ENCODE measurements around the gene YTHDF2. TPM values are rescaled to one million over a fixed set of nuclear protein-coding genes. Genes with fewer than 3 reads are reported as not detected.
"Not testable (repeated sequence)": the region's sequence is repeated elsewhere in the genome, so short reads cannot be mapped to it uniquely, and the experiment has no call there.

The YTHDF2 gene
- total RNA-seq = 10 to 100 TPM; 72.2 to 82.1 TPM

- H3K27ac Mint-ChIP-seq = peak within 1 kb of the TSS; percentile 92
- intact Hi-C loops (cut with micrococcal nuclease) = no loop called here
- no peaks in the 10 kb centered on the region for H3K9me3 Mint-ChIP-seq
- DNase-seq = peak; percentile 99
- ChIA-PET POLR2A (interaction anchor here (0.5 to 4.4 kb wide), 25 partner anchors 8 to 488 kb away, joined by 3 to 33 read pairs (median 4); partner anchors contain the start of genes GMEB1, RNU11 and TAF12), CTCF (interaction anchor here (0.6 to 4.0 kb wide), 28 partner anchors 9 to 407 kb away, joined by 3 to 26 read pairs (median 4); partner anchors contain the start of genes GMEB1, RNU11 and TAF12)
- H3K4me1 Mint-ChIP-seq (ENCODE audit: low read depth) = peaks cover 35% of the 10 kb centered on the region
- TF ChIP-seq CTCF (IDR thresholded peaks at IDR 0.05) = peak; percentile 97
- no peaks in the 10 kb centered on the region for H3K27me3 Mint-ChIP-seq
- H3K36me3 Mint-ChIP-seq (ENCODE audit: low read depth) = peaks cover 34% of the 10 kb centered on the region
- H3K4me3 Mint-ChIP-seq = peak within 1 kb of the TSS; percentile 98
- ATAC-seq = peak; percentile 91
Observed at GRCh38 chr1:28736450-28737306, at the start of gene YTHDF2. Gene YTHDF2 (plus strand): TSS chr1:28736940. CDS start chr1:28737121, 181 bp downstream.

GRCh38 chr1:28691627-28692026 is 45.1 kb upstream of the YTHDF2 start:
- intact Hi-C loops (cut with micrococcal nuclease); ATAC-seq; H3K4me1 Mint-ChIP-seq (ENCODE audit: low read depth); POLR2A ChIA-PET; DNase-seq; H3K4me3 Mint-ChIP-seq; H3K27me3 Mint-ChIP-seq; CTCF ChIA-PET; H3K27ac Mint-ChIP-seq; H3K9me3 Mint-ChIP-seq: not testable (repeated sequence)
- H3K36me3 Mint-ChIP-seq (ENCODE audit: low read depth) = peaks cover 21% of the 10 kb centered on the region

GRCh38 chr1:28703629-28704028 is 33.1 kb upstream of the YTHDF2 start:
- DNase-seq = no peak
- Mint-ChIP-seq H3K27me3 (no peaks in the 10 kb centered on the region), H3K36me3 (ENCODE audit: low read depth) (peaks cover 19% of the 10 kb centered on the region), H3K4me3 (no peak overlapping the region), H3K27ac (no peak overlapping the region), H3K4me1 (ENCODE audit: low read depth) (peaks cover 4% of the 10 kb centered on the region), H3K9me3 (no peaks in the 10 kb centered on the region)
- CTCF ChIA-PET = interaction anchor here (1.8 kb wide), 1 partner anchor 33 kb away, joined by 4 read pairs; the partner anchor contains the start of gene YTHDF2
- TF ChIP-seq CTCF (IDR thresholded peaks at IDR 0.05) = no peak
- ATAC-seq = no peak
- intact Hi-C loops (cut with micrococcal nuclease) = no loop called here
- POLR2A ChIA-PET = no interaction called here

GRCh38 chr1:28716336-28716735 is 20.4 kb upstream of the YTHDF2 start:
- ATAC-seq (no peak), DNase-seq (no peak)
- intact Hi-C loops (cut with micrococcal nuclease) = no loop called here
- TF ChIP-seq CTCF (IDR thresholded peaks at IDR 0.05) = no peak
- Mint-ChIP-seq H3K27ac (no peak overlapping the region), H3K4me1 (ENCODE audit: low read depth) (no peaks in the 10 kb centered on the region), H3K4me3 (no peak overlapping the region), H3K27me3 (no peaks in the 10 kb centered on the region), H3K9me3 (no peaks in the 10 kb centered on the region), H3K36me3 (ENCODE audit: low read depth) (peaks cover 13% of the 10 kb centered on the region)
- ChIA-PET CTCF (interaction anchor here (0.6 to 1.2 kb wide), 3 partner anchors 20 to 161 kb away, joined by 3 read pairs; no protein-coding TSS in a partner anchor), POLR2A (interaction anchor here (6.0 kb wide), 1 partner anchor 20 kb away, joined by 20 read pairs; the partner anchor contains the start of gene YTHDF2)

- intact Hi-C loops (cut with micrococcal nuclease) = no loop called here
- POLR2A ChIA-PET = interaction anchor here (6.0 kb wide), 1 partner anchor 18 kb away, joined by 20 read pairs; the partner anchor contains the start of gene YTHDF2
- no peak for TF ChIP-seq CTCF (IDR thresholded peaks at IDR 0.05)
Observed at GRCh38 chr1:28718166-28718565, 18.6 kb upstream of the YTHDF2 start.

More at GRCh38 chr1:28718166-28718565, 18.6 kb upstream of the YTHDF2 start:
- no peak overlapping the region for H3K27ac Mint-ChIP-seq
- H3K4me1 Mint-ChIP-seq (ENCODE audit: low read depth) = no peaks in the 10 kb centered on the region
- peaks cover 13% of the 10 kb centered on the region for H3K36me3 Mint-ChIP-seq (ENCODE audit: low read depth)
- CTCF ChIA-PET = interaction anchor here (1.1 to 1.2 kb wide), 2 partner anchors 13 to 38 kb away, joined by 3 read pairs; no protein-coding TSS in a partner anchor
- H3K27me3 Mint-ChIP-seq = no peaks in the 10 kb centered on the region
- DNase-seq (no peak), ATAC-seq (no peak)
- no peaks in the 10 kb centered on the region for H3K9me3 Mint-ChIP-seq
- no peak overlapping the region for H3K4me3 Mint-ChIP-seq

Measured in activated CD8-positive, alpha-beta T cell treated with anti-CD3 and anti-CD28 coated beads for 36 hours (primary cell).